OCI-LY1 (cell line): Measurements from ENCODE around the gene N4BP2L2.

Source experiments
- H2AFZ ChIP-seq: fragments of 200-600 bp; sonication (generic), shearing (Covaris generic); 2 replicates; pipeline ENCODE4 v1.6.0; 2014; ENCODE audit warnings: antibody characterized with exemption, mild to moderate bottlenecking, low read length
- H3F3A ChIP-seq: fragments of 200-600 bp; sonication (generic), shearing (Covaris generic); 2 replicates; pipeline ENCODE4 v1.6.0; 2014; ENCODE audit warnings: mild to moderate bottlenecking, antibody characterized with exemption, low read length, moderate library complexity; ENCODE audit not compliant: insufficient read depth
- H3K27ac ChIP-seq: fragments of 200-600 bp; sonication (generic); 2 replicates; pipeline ENCODE4 v1.5.1; 2014; ENCODE audit warnings: low read length, mixed run types, mild to moderate bottlenecking, low read depth; ENCODE audit not compliant: poor library complexity, severe bottlenecking
- H3K27me3 ChIP-seq: fragments of 200-600 bp; sonication (generic); 2 replicates; pipeline ENCODE4 v1.6.0; 2014; ENCODE audit warnings: antibody characterized with exemption, mild to moderate bottlenecking, low read length, moderate library complexity; ENCODE audit not compliant: insufficient read depth
- H3K36me3 ChIP-seq: fragments of 200-600 bp; sonication (generic); 2 replicates; pipeline ENCODE4 v1.6.1; 2014; ENCODE audit warnings: mild to moderate bottlenecking, antibody characterized with exemption, low read length, moderate library complexity, mixed read lengths; ENCODE audit not compliant: insufficient read depth
- H3K4me1 ChIP-seq: fragments of 200-600 bp; sonication (generic); 2 replicates; pipeline ENCODE4 v1.5.1; 2014; ENCODE audit warnings: mild to moderate bottlenecking, low read length, moderate library complexity; ENCODE audit not compliant: insufficient read depth, severe bottlenecking
- H3K4me2 ChIP-seq: fragments of 200-600 bp; sonication (generic), shearing (Covaris generic); 2 replicates; pipeline ENCODE4 v1.6.1; 2014; ENCODE audit warnings: low read length
- H3K4me3 ChIP-seq: fragments of 200-600 bp; sonication (generic); 2 replicates; pipeline ENCODE4 v1.5.1; 2014; ENCODE audit warnings: low read length, low read depth, mild to moderate bottlenecking, mixed read lengths; ENCODE audit not compliant: poor library complexity, severe bottlenecking
- H3K79me2 ChIP-seq: fragments of 200-600 bp; shearing (Covaris generic); 2 replicates; pipeline ENCODE4 v1.6.1; 2016; ENCODE audit warnings: mixed run types, low read length, mixed read lengths; ENCODE audit not compliant: insufficient read depth
- H3K9ac ChIP-seq: fragments of 200-600 bp; sonication (generic), shearing (Covaris generic); 2 replicates; pipeline ENCODE4 v1.6.1; 2014; ENCODE audit warnings: mild to moderate bottlenecking, low read length, mixed read lengths
- H3K9me2 ChIP-seq: fragments of 200-600 bp; sonication (generic), shearing (Covaris generic); 2 replicates; pipeline ENCODE4 v1.6.1; 2014; ENCODE audit warnings: low read depth, mild to moderate bottlenecking, low read length, mixed read lengths
- H3K9me3 ChIP-seq: fragments of 200-600 bp; shearing (Covaris generic); 2 replicates; pipeline ENCODE4 v1.6.1; 2014; ENCODE audit warnings: low read length, mixed read lengths
- H4K20me1 ChIP-seq: fragments of 200-600 bp; sonication (generic), shearing (Covaris generic); 2 replicates; pipeline ENCODE4 v1.6.0; 2016; ENCODE audit warnings: mild to moderate bottlenecking, low read length; ENCODE audit not compliant: insufficient read depth
- EZH2 ChIP-seq: fragments of 200-600 bp; sonication (generic), shearing (Covaris generic); IDR thresholded peaks from 2 replicates; pipeline ENCODE4 v1.8.0; 2017; ENCODE audit warnings: borderline replicate concordance, mixed run types, mild to moderate bottlenecking, antibody characterized with exemption, low read length, moderate library complexity, mixed read lengths
- TF ChIP-seq, protein P1 (sequence below): fragments of 200-600 bp; sonication (generic), shearing (Covaris generic); IDR thresholded peaks from 2 replicates; pipeline ENCODE4 v1.5.1; 2017; ENCODE audit warnings: mild to moderate bottlenecking, antibody characterized with exemption, low read length, moderate library complexity, mixed read lengths

The N4BP2L2 gene

DNA sequence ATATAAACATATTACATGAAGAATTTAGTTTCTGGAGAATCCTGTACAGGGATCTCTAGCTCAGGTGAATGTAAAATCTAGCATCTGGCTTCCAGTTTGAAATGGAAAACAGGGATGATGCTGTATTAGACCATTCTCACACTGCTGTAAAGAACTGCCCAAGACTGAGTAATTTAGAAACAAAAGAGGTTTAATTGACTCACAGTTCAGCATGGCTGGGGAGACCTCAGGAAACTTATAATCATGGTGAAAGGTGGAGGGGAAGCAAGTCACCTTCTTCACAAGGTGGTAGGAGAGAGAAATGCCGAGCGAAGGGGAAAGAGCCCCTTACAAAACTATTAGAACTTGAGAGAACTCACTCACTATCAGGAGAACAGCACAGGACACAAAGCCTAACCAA, 17.0 kb upstream of the N4BP2L2 start:
- Histone ChIP-seq H3K27ac (no peak overlapping the region), H3K4me3 (no peak overlapping the region), H3K9ac (no peak overlapping the region), H3F3A (no peaks in the 10 kb centered on the region), H2AFZ (no peak overlapping the region), H3K79me2 (no peaks in the 10 kb centered on the region), H3K4me2 (no peak overlapping the region), H4K20me1 (no peaks in the 10 kb centered on the region), H3K36me3 (no peaks in the 10 kb centered on the region), H3K9me2 (no peaks in the 10 kb centered on the region), H3K9me3 (no peaks in the 10 kb centered on the region), H3K27me3 (no peaks in the 10 kb centered on the region), H3K4me1 (no peaks in the 10 kb centered on the region)
- no peak for TF ChIP-seq EZH2
- TF ChIP-seq, protein P1, sequence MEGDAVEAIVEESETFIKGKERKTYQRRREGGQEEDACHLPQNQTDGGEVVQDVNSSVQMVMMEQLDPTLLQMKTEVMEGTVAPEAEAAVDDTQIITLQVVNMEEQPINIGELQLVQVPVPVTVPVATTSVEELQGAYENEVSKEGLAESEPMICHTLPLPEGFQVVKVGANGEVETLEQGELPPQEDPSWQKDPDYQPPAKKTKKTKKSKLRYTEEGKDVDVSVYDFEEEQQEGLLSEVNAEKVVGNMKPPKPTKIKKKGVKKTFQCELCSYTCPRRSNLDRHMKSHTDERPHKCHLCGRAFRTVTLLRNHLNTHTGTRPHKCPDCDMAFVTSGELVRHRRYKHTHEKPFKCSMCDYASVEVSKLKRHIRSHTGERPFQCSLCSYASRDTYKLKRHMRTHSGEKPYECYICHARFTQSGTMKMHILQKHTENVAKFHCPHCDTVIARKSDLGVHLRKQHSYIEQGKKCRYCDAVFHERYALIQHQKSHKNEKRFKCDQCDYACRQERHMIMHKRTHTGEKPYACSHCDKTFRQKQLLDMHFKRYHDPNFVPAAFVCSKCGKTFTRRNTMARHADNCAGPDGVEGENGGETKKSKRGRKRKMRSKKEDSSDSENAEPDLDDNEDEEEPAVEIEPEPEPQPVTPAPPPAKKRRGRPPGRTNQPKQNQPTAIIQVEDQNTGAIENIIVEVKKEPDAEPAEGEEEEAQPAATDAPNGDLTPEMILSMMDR = no peak

DNA sequence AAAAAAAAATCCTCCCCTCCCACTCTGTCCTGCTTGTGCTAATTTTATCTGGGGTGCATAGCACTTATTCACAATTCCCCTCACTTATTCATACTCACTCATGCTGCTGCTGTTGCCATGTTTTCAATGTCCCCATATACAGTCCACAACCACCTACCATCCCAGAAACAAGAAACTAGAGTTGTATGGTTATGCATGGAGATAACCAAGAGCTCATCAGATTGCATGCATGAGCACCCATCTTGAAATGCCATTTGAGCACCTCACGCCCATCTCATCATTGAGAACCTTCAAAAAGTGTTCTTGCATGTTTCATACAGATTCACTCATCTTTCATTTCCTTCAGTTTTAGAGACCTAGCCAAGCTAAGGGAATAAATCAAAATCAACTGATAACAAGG, 15.1 kb upstream of the N4BP2L2 start:
- no peaks in the 10 kb centered on the region for H3K36me3 ChIP-seq
- H3K4me3 ChIP-seq = no peak overlapping the region
- H3K9me2 ChIP-seq = no peaks in the 10 kb centered on the region
- no peaks in the 10 kb centered on the region for H3K79me2 ChIP-seq
- no peaks in the 10 kb centered on the region for H3K27me3 ChIP-seq
- TF ChIP-seq EZH2 = no peak
- TF ChIP-seq, protein P1 = no peak
- H3K9ac ChIP-seq = no peak overlapping the region
- no peak overlapping the region for H3K4me2 ChIP-seq
- no peak overlapping the region for H2AFZ ChIP-seq
- no peaks in the 10 kb centered on the region for H3K4me1 ChIP-seq
- H3F3A ChIP-seq = no peaks in the 10 kb centered on the region
- H4K20me1 ChIP-seq = no peaks in the 10 kb centered on the region
- no peaks in the 10 kb centered on the region for H3K9me3 ChIP-seq
- H3K27ac ChIP-seq = no peak overlapping the region

DNA sequence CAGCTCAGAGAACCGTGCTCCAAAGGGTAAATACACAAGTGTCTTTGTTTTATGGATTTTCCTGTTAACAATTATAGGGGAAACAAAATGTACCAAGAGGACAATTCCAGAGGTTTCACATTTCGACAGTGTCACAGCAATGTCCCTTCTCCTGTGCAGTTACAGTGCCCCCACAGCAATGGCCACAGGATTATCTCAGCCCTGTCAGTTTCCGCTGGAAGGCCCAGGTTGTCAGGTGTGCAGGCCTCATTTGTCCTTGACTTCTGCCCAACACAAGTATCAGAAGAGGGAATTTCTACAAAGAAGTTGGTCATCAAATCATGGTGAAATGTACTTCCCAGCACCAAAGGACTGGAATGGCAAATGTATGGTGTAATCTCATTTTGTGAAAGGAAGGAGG, 11.2 kb upstream of the N4BP2L2 start:
- Histone ChIP-seq H2AFZ (no peak overlapping the region), H3K4me2 (no peak overlapping the region), H3K9me2 (no peaks in the 10 kb centered on the region), H4K20me1 (no peaks in the 10 kb centered on the region), H3K9me3 (no peaks in the 10 kb centered on the region), H3K27ac (no peak overlapping the region), H3K4me1 (no peaks in the 10 kb centered on the region), H3K9ac (no peak overlapping the region), H3K4me3 (no peak overlapping the region), H3K27me3 (no peaks in the 10 kb centered on the region), H3K79me2 (no peaks in the 10 kb centered on the region), H3K36me3 (no peaks in the 10 kb centered on the region), H3F3A (no peaks in the 10 kb centered on the region)
- TF ChIP-seq EZH2 = no peak
- TF ChIP-seq, protein P1 = no peak
